GM18499 (cell line): ENCODE results near the gene LENG8.
A peak's percentile ranks its signal among the peaks of the same experiment; 100 is the strongest.
"Not testable (repeated sequence)": the region's sequence is repeated elsewhere in the genome, so short reads cannot be mapped to it uniquely, and the experiment has no call there.

Experiments
- ATAC-seq: cut with Tn5 transposase; IDR thresholded peaks from one replicate; pipeline ENCODE4 v1.9.1; 2021; ENCODE audit warnings: moderate number of reproducible peaks; ENCODE audit not compliant: insufficient read depth, unreplicated experiment

LENG8 gene

DNA sequence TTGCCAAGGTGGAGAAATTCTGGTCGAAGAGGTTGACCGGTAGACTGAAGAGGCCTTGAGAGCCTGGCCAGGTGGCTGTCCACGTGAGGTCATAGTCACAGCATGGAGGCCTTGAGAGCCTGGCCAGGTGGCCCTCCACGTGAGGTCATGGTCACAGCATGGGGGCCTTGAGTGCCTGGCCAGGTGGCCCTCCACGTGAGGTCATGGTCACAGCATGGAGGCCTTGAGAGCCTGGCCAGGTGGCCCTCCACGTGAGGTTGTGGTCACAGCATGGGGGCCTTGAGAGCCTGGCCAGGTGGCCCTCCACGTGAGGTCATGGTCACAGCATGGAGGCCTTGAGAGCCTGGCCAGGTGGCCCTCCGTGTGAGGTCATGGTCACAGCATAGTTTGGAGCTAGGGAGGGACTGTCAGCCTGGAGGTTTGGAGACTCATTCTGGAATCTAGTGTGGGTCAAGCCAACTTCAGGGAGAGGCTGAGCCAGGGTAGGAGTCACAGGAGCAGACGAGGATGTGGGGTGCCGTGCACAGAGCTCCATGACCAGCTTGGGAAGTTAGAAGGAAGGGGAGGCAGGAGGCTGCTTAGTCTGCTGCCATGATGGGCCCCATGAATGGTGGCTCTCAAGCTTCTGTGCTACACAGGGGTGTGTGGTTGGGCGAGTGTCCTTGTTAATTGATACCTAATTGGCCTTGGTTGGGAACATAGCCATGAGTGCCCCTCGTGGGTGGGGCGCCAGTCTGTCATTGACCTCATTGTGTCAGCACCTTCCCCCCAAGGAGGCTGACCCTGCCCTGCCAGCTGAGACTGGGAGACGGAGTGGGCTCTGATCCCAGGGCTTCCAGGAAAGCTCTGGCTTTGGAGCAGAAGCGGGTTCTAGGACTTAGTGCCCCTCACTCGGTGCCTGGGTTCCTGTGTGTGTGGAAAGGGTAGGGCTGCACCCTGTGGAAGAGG lies 10.6 kb downstream of the LENG8 start:
- no peak for ATAC-seq

DNA sequence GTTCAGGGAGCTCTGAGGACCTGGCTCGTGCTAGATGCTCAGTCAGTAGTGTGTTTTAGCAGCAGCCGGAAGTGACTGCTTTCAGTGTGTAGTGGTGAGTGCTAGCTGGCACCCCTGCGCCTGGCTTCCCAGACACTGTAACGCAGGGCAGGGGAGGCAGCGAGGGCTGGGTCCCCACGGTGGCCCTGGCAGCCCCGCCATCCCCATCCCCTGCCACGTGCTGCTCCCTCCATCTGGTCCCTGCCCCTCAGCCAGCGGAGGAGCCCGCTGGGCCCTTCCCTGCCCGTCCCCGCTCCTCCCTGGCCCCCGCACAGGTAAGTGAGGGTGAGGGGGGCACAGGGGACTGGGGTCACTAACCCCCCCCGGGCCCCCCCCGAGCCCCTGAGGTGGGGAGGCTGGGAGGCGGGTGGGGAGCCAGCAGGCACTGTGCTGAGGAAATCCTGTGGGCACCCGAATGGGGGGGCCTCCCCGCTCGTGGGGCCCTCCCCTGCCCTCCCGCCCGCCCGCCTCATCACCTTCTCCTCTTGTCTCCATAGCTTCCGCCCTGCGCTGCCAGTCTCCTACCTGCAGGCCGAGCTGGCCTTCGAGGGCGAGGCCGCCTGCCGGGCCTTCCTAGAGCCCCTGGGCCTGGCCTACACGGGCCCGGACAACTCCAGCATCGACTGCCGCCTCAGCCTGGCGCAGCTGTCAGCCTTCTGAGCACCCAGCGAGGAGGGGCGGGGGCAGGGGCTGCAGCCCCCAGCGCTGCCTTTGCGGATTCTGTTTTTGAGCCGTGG lies 11.4 kb downstream of the LENG8 start:
- ATAC-seq: no peak

DNA sequence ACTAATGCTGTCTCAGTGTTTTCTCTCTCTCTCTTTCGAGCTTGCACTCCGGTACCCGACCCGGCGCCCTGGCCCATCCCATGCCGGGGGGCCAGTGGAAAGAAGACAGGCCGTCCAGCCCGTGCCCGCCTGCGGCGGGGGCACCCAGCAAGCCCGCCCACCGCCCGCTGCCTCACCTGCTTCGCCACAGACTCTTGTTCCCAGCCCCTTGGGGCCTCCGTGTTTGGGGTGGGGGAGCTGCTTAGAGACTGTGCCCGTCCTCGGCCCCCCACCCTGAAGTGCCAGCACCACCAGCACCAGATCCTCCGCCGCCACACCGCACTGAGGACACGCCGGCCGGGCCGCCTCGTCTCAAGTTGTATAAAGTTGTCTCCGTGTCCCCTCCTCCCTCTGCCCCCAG lies 12.2 kb downstream of the LENG8 start:
- ATAC-seq: no peak

DNA sequence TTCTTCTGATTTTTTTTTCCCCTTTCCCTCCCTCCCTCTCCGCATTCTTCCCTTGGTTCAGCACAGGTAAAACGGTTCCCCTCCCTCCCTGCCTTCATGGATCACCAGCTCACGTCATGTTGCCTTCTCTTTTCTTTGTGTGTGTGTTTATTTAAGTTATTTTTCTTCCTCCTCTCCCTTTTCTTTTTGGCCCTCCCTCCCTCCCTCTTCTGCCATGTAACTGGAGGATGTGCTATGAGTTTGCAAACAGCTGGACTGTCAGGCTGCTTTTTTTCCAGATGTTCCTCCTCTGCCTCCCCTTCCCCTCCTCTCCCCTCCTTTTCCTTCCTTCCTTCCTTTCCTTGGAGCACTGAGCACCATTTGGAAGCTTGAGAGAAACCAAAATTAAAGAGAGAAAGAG lies 12.6 kb downstream of the LENG8 start:
- no peak for ATAC-seq

DNA sequence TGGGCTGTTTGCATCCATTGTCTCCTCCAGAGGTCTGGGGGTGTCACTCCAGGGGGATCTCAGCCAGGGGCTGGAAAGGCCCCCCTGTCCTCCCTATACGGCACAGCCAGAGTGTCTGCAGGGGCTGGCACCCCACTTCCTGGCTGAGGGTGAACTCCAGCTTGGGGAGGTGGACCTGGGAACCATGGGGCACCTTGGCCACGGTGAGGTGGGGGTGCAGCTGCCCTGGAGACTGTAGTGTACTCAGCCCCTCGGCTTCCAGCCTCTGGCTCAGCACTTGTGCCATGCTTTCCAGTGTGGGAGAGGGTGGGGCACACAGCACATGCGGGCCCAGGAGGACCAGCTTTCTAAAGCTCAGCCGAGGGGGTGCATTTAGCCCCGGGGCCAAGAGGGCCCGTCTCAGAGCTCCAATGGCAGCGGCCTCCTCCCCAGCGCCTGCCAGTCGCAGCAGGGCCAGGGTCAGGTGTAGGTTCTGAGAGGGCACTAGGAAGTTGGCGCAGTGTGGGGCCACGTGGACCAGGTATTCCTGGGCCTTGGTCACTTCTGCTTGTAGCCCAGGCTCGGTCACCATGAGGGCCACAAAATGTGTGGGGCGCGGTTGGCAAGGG lies 13.2 kb downstream of the LENG8 start:
- no peak for ATAC-seq

DNA sequence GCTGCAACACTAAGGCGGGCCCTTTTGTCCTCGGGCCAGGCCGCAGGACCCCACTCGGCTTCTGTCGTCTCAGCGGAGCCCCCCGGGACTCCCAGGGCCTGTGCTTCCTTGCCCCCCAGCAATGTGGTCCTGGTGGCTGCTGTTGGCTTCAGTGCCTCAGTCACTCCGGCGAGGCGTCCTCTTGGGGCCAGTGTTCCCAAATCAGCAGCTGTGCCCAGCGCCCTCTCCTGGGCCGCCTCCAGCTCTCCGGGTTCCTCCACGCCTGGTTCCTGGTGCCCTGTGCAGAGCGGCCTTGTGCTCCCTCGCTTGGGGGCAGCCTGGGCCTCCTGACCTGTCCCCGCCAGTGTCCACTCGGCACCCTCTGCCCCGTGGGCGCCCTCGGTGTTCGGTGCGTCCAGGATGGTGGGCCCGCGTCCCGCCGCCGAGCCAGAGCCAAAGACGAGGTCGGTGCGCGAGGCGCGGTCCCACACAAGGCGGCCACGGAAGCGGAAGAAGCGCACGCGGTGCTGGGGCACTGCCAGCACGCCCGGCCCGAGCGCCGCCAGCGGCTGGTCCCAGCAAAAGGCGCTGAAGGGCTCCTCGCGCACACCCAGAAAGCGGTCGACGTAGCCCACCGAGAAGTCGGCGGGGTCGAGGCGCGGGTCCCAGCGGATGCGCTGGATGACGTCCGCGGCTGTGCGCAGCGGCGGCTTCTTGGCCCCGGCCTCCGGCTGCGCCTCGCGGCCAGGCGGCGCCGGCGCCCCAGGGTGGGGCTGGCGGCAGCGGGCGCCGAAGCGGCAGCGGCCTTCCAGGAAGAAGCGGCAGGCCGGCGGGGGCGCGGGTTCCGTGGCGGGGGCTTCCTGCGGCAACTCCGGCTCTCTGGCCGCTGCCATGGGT lies 13.9 kb downstream of the LENG8 start:
- ATAC-seq: no peak

DNA sequence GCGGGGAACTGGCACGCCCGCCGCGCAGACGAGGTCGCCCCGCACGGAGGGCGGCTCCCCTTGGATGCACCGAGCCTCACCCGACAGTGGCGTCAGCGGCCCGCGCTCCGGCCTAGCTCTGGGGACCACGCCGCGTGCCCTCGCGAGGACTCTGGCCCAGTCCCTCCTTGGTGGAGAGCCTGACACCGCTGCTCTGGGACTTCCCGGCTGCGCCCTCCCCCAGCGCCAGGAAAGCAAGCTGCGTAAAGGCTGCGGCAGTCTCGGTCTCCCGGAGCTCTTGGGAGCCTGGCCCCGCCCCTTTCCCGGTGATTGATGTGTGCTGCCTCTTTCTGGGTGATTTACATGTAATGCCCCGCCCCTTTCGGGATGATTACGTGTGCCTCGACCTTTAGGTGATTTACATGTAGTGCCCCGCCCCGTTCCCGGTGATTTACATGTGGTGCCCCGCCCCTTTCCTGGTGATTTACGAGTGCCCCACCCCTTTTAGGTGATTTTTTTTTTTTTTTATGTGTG lies 14.6 kb downstream of the LENG8 start, which contains the start of gene LENG9:
TSS of gene LENG9 (minus strand) at position 248 of the 513 bp plus-strand sequence. CDS start 252 bp downstream, outside the sequence.
- ATAC-seq: peak; percentile 45

DNA sequence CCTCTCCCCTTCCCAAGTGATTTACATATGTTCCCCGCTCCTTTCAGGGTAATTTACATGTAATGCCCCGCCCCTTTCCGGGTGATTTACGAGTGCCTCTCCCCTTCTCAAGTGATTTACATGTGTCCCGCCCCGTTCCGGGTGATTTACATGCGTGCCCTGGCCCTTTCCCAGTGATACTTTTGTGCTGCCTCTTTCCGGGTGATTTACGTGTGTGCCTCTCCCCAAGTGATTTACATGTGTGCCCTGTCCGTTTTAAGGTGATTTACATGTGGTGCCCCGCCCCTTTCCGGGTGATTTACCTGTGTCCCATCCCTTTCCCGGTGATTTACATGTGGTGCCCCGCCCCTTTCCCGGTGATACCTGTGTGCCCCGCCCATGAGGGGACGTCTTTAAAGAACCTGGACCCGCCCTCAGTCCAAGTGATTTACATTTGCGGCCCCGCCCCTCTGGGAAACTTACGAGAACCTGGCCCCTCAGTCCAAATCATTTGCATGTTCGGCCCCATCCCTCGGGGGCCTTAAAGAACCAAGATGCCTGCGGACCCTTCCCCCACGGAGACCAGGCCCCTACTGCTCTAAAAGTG lies 15.1 kb downstream of the LENG8 start:
- peak; percentile 26 for ATAC-seq

GRCh38 chr19:54464630-54465425 lies 15.8 kb downstream of the LENG8 start:
- peak; percentile 17 for ATAC-seq

DNA sequence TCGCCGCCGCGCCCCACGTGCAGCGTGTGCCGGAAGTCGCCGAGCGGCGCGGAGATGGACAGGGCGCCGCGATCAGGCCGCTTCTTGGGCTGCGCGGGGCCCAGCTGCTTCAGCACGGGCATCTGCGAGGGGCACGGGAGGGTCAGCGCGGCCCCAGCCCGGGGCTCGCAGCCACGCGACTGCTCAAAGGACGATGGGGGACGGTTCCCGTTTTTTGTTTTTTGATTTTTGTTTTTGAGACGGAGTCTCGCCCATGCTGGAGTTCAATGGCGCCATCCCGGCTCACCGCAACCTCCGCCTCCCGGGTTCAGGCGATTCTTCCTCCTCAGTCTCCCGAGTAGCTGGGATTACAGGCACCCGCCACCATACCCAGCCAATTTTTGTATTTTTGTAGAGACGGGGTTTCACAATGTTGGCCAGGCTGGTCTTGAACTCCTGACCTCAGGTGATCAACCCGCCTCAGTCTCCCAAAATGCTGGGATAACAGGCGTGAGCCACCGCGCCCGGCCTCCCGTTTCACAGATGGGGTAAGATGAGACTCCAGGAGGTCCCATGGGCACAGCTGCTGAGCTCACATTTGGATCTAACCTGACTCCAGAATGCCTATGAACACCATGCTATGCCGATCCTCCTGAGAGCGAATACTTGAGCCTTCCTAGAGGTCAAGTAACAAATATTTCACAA lies 16.6 kb downstream of the LENG8 start:
- ATAC-seq: no peak

GRCh38 chr19:54466110-54466480 lies 17.1 kb downstream of the LENG8 start:
- not testable (repeated sequence) for ATAC-seq

- ATAC-seq: no peak
These were observed 20.5 kb downstream of the LENG8 start for GRCh38 chr19:54469496-54469934.

- no peak for ATAC-seq
These were observed 21.4 kb downstream of the LENG8 start for GRCh38 chr19:54470276-54470887.

DNA sequence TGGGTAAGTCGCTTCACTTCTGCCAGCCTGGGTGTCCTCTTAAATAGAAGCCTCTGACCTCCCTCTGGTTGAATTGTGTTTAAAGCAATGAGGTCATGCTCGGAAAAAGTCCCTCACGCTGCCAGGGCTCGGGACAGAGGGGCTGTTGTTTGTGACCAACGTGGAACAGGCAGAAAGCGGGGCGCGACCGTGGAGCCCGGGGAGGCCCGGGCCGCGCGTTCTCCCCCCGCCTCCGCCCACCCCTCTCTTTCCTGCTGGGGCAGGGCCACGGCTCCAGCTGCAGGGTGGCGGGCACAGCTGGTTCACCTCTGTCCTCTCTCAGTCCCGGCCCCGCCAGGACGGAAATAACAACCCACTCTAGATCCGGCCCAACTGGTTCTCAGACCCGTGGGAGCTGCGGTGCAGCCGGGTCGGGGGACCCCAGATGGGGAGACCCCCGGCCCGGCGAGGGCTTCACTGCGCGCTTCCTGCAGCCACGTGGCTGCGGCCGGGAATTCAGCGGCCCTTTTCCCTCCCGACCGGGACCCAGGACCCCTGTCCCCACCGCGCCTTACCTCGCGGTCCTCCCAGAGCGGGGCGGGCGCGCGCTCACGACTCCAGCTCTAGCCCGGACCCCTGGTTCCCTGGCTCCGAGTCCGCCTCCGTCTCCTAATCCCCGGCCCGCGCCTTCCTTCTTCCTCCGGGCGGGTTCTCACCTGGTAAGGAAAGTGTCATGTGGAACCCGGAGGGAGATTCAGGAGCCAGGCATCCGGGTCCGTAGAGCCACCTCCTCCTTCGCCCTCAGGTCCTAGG lies 22.2 kb downstream of the LENG8 start:
- ATAC-seq: no peak

GRCh38 chr19:54473071-54473891 lies 24.3 kb downstream of the LENG8 start, which contains the start of gene CDC42EP5:
Gene CDC42EP5, minus strand, starts transcription at chr19:54473296. Its CDS starts 7,749 bp downstream, at chr19:54465547.
- no peak for ATAC-seq

DNA sequence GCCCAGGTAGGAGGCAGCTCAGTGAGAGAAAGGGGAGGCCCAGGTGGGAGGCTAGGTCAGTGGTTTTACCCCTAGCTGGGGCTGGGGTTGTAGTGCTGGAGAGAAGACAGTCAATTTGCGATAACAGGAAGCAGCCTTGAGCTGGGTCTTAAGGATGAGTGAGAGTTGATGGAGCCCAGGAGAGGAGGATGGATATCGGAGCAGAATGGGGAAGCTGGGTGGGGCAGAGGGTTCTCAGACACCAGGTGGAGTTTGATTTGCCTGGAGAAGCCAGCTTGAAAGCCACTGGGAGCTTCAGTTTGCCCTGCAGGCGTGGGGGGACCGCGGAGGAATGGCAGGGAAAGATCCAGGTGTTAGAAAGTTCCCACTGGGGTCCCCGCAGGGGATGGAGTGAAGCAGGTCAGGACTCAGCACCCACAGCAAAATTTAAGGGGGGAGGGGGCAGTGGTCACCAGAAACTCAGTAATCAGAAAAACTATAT lies 24.9 kb downstream of the LENG8 start:
- no peak for ATAC-seq
